Limb (tissue), 2 donors: Measurements from ENCODE around the gene KIF1A.
"Not testable (repeated sequence)": the region's sequence is repeated elsewhere in the genome, so short reads cannot be mapped to it uniquely, and the experiment has no call there.

Experiments
- DNase-seq, 2 donors: peaks; one replicate each; pipeline ENCODE4 v3.0.0-alpha.2; 2016; ENCODE audit errors: extremely low spot score in 2 of 2

KIF1A gene

DNA sequence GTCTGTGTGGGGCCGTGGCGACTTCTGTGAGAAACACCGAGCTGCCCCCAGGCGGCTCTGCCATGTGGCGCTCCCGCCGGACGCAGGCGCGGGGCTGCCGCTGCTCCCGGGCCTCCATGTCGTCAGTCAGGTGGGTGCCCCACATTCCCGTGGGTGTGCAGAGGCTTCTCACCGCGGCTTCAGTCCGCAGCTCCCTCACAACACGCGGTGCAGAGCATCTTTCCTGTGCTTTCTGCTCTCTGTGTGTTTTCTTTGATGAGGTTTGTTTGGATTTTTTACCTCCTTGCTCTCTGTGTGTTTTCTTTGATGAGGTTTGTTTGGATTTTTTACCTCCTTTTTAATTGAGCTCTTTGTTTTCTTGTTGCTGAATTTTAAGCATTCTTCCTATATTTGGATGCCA is 115.4 kb downstream of the KIF1A start:
- no peak for DNase-seq

DNA sequence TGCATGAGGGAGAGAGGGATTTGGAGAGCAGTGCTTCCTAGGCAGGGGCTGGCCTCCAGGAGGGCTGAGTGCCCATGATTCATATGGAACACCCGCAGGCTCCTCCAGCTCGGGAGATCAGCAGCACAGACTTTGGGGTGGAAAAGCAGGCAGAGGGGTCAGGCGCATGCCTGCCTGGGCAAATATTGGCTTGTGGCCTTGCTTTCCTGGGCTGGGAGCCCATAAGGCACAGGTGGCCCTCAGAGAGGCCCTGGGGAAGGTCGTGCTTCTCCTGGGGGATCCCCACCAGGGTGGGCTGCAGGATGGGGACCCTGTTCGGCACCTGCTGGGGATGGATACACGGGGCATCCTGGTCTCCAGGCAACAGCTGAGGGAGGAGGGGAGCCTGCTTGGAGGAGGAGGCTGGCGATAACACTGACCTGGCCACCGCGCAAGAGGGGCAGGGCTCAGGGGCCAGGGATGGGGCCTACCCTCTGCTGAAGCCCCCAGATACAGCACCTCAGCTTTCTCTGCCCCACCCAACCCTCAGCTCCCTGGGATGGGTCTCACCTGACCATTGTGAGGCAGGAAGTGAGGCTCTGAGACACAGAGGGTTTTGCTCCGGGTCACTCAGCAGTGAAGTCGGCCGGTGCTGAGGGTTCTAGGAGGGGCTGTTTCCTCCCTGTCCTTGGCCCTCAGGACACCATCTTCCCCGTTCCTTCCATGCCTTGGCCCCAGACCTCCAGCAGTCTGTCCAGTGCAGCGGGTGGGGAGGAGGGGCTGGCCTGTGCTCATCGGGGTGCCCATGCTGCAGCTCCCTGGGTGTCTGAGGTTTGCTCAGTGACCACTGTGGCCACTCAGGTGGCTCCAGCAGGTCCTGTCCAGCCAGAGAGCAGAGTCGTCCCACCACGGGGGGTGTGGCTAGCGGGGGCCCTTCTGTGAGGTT is 116.3 kb downstream of the KIF1A start:
- DNase-seq, result no peak

DNA sequence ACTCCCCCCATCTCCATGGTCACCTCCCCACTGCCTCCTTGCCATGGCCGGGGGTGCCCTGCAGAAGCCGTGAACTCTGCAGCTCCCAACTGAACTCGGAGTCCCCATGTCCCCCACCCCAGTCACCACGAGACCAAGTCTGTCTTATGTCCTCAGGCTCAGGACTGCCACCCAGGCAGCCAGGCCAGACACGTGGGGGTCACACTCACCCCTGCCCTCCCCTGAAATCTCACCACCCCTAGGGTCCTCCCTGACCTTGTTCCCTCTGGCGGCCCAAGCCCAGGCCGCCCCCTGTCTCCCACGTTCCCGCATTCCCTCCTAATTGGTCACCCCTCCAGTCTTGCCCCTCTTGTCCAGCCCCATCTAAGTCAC is 117.4 kb downstream of the KIF1A start:
- DNase-seq, result no peak

DNA sequence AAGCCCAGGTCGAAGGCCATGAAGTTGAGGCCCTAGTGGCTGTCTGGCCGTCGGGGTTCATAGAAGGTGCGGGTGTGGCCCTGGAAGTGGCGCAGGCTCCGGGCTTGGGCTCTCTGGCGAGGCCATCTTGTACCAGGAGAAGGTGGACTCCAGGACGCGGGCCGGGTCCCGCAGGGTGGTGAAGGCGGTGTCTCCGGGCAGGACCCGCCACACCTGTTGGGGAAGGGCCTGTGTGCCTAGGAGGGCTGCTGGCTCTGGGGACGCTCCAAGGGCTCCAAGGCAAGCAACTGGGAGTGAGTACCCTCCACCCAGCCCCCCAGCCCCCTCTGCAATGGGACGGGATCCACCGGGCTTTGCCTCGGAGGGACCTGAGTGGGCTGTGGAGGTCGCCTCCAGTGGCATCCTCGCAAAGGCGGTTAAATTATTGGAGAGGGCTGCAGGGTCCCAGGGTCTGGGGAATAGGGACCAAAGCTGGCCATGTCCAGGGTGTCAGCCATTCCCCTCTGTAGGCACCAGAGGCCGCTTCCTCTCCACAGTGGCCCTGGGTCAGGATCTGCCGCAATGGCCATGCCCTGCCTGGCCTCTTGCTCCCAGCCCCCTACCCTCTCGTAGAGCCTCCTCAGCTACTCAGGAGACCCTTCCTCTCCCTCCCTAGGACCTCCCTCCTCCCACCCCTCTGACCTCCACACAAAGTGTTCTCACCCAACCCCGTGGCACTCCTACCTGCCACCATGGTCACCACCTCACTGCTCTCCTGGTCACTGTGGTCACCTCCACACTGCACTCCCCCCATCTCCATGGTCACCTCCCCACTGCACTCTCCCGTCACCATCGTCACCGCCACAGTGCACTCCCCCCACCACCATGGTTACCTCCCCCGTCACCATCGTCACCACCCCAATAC is 118.0 kb downstream of the KIF1A start:
- no peak for DNase-seq

GRCh38 chr2:240701091-240701735 is 118.8 kb downstream of the KIF1A start:
- no peak for DNase-seq

DNA sequence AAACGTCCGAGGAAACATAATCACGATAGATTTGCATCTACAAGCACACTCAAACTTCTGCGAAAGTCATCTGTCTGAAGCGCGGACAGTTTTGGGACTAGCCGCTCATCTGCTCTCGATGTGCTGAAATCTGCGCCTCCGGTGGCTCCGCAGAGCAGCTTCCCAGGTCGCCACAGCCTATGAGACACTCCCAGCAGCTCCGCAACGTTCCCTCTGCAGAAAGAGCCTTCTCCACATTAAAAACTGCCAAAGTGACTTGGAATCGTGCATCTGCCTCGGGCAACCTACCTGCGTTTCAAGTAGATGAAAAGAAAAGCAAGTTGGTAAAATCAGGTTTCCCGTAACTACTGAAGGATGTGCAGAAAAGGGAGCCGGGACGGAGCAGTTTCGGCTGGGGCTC is 119.4 kb downstream of the KIF1A start:
- DNase-seq, result not testable (repeated sequence)

- not testable (repeated sequence) for DNase-seq
Observed at GRCh38 chr2:240699835-240700234, 120.2 kb downstream of the KIF1A start.

- DNase-seq, result not testable (repeated sequence)
Observed at GRCh38 chr2:240698852-240699561, 121.0 kb downstream of the KIF1A start.

GRCh38 chr2:240696469-240696868 is 123.5 kb downstream of the KIF1A start:
- not testable (repeated sequence) for DNase-seq

GRCh38 chr2:240695593-240695992 is 124.4 kb downstream of the KIF1A start:
- not testable (repeated sequence) for DNase-seq

- DNase-seq, result not testable (repeated sequence)
Observed at GRCh38 chr2:240694304-240694703, 125.7 kb downstream of the KIF1A start.

GRCh38 chr2:240692583-240693561 is 127.1 kb downstream of the KIF1A start:
- DNase-seq, result peak in 1 of 2 donors; percentile 4

DNA sequence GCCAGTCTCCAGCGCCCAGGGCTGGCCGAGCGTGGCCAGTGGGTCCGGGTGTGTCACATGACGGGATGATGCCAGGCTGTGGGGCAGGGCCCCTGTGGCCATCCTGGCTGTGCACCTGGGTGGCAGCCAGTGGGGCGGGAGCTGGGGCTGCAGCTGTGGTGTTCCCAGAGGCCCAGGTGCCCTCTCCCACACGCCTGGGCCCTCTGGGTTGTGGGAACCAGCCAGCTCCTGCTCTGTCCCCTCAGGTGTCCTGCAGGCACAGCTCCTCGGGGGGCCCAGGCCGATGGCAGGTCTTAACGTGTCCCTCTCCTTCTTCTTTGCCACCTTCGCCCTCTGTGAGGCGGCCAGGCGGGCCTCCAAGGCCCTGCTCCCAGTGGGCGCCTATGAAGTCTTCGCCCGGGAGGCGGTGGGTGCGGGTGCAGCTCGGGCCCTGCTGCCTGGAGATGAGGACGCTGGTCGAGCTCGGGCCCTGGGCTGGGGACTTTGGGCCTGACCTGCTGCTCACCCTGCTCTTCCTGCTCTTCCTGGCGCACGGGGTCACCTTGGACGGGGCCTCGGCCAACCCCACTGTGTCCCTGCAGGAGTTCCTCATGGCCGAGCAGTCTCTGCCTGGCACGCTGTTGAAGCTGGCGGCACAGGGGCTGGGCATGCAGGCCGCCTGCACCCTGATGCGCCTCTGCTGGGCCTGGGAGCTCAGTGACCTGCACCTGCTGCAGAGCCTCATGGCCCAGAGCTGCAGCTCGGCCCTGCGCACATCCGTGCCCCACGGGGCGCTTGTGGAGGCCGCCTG is 128.2 kb downstream of the KIF1A start, which contains the start of gene AQP12A:
Gene AQP12A, plus strand, starts transcription at position 236 of the 790 bp plus-strand sequence. Its CDS starts 48 bp downstream, at position 284.
- DNase-seq, result peak in 1 of 2 donors; percentile 14

DNA sequence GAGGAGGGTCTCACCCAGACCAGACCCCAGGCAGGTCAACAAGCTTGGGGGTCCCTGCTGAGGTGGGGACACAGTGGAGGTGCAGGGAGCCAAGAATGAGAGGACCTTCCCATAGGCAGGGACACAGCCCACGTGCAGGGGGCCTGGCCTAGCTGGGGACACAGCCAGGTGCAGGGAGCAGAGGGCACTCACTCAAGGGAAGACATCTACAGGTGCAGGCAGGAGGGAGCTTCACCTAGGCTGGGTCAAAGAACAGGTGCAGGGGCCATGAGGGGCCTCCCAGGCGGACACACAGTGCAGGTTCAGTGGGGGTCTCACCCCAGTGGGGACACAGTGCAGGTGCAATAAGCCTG is 129.0 kb downstream of the KIF1A start:
- not testable (repeated sequence) for DNase-seq

DNA sequence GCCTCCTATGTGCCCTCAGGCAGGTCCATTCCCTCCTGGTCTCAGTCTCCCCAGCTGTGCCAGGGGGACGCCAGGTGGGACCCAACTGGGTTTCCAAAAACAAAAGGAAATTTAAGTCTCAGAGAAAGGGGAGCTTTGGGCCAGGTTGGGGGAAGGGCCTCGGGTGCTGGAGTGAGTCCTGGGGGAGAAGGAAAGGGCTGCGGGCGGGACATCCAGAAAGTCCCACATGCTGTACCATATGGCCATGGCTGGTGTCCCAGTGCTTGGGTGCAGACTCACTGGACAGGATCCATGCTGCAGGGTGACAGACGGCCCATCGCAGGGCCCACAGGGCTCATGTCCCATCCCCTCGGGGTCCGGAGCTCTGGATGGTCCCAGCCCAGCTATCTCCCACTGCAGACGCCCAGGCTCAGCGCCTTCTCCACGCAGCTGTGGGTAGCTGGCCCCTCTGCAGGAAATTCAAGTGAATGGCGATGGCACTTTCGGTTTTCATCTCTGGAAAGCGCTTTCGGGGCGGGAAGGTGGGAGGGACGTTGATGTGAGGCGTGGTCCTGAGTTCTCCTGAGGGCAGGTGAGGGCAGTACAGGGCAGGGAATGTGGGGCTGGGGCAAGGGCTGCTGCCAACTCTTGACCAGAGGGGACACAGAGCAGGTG is 129.5 kb downstream of the KIF1A start:
- DNase-seq, result peak in 1 of 2 donors; percentile 16

- DNase-seq, result peak in 1 of 2 donors; percentile 12
Observed at GRCh38 chr2:240689975-240690374, 130.0 kb downstream of the KIF1A start.

DNA sequence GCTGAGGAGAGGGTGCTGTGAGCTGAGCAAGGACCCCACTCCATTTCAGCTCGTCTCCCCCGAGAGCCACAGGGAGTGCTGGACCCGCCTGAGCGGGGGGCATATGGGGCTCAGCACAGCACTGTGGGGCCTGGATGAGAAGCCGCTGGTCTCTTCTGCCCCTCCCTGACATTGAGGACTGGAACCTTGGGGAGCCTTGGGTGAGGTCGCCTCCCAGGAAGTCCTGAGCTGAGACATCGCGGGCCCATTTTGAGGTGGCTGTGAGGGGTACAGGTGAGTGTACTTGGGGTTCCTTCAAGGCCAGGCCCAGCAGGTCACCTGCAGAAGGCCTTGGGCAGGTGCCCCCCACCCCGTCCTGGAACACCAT is 131.5 kb downstream of the KIF1A start:
- no peak for DNase-seq

GRCh38 chr2:240687741-240688552 is 132.1 kb downstream of the KIF1A start:
- no peak for DNase-seq
